OCI-LY7 (cell line): ENCODE results near the gene NXN.

ENCODE experiments used
- CTCF ChIP-seq: fragments of 200-600 bp; sonication (generic); conservative IDR thresholded peaks from 2 replicates; pipeline ENCODE4 v1.5.1; 2014; ENCODE audit warnings: mild to moderate bottlenecking, antibody characterized with exemption, low read length, moderate library complexity, mixed read lengths
- EZH2phosphoT487 ChIP-seq: fragments of 200-600 bp; sonication (generic); IDR thresholded peaks from 2 replicates; pipeline ENCODE4 v1.6.1; 2018; ENCODE audit warnings: low read depth, borderline replicate concordance, mild to moderate bottlenecking, mixed run types, antibody characterized with exemption, low read length, moderate library complexity, mixed read lengths

DNA sequence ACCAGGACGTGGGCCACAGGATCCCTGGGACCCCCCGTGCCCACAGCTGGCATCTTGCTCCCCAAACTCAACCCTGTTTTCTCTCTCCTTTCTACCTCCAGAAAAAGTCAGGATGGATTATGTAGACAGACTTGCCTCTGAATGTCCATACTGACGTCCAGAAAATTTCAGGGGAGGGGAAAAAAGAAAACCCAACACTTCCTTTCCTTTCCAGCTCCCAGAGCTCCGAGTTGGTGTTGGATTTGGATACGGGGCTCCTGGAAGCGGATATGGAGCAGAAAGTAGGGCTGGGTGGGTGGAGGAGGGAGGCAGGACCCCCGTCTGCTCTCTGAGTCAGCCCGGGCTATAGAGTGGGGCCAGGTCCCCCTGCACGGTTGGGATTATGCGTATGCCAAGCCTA, 127.2 kb downstream of the NXN start:
- TF ChIP-seq CTCF (no peak), EZH2phosphoT487 (no peak)
